Naive thymus-derived CD4-positive, alpha-beta T cell (primary cell): Measurements from ENCODE around the gene TPRKB. TPM values are rescaled to one million over a fixed set of nuclear protein-coding genes. Genes with fewer than 3 reads are reported as not detected.
"Not testable (repeated sequence)": the region's sequence is repeated elsewhere in the genome, so short reads cannot be mapped to it uniquely, and the experiment has no call there.

ENCODE experiments used
- ATAC-seq: fragments of 150-1000 bp; cut with Tn5 transposase; 2 replicates; pipeline ENCODE4 v1.10.0; 2021; ENCODE audit warnings: mild to moderate bottlenecking, moderate library complexity
- CTCF ChIA-PET: fragments of 350-600 bp; sonication (Branson Sonifier 250); formaldehyde crosslinking; loops from one replicate; lab custom pipeline; 2021; ENCODE audit warnings: antibody characterized with exemption; lab: Charles Lee
- POLR2A ChIA-PET: fragments of 350-600 bp; sonication (Branson Sonifier 250); formaldehyde crosslinking; loops from one replicate; lab custom pipeline; 2021; ENCODE audit warnings: antibody characterized with exemption, inconsistent platforms; lab: Charles Lee
- DNase-seq, 9 donors: peaks; one replicate each; pipeline versions ENCODE4 v3.0.0 to v3.0.0-alpha.2; 2020 to 2022; ENCODE audit warnings: mixed read lengths in 1 of 9
- H3K27ac ChIP-seq: one replicate; pipeline ENCODE4 v1.7.0; 2013; ENCODE audit warnings: mild to moderate bottlenecking, low read depth, low read length, moderate library complexity
- H3K27me3 ChIP-seq, 2 donors: one replicate each; pipeline ENCODE4 v1.7.0; 2013; ENCODE audit warnings: low read length in 2 of 2, mild to moderate bottlenecking in 2 of 2, moderate library complexity in 2 of 2; ENCODE audit not compliant: control insufficient read depth in 2 of 2, insufficient read depth in 2 of 2
- H3K36me3 ChIP-seq, 3 experiments: 1 replicate in 2 of 3; 2 replicates in 1 of 3; pipeline ENCODE4 v1.7.0; 2013; ENCODE audit warnings: low read length in 3 of 3, mild to moderate bottlenecking in 3 of 3, moderate library complexity in 1 of 3; ENCODE audit not compliant: insufficient read depth in 3 of 3, control insufficient read depth in 2 of 3
- H3K4me1 ChIP-seq, 2 donors: one replicate each; pipeline ENCODE4 v1.7.0; 2013; ENCODE audit warnings: low read length in 2 of 2, mild to moderate bottlenecking in 2 of 2, moderate library complexity in 1 of 2; ENCODE audit not compliant: control insufficient read depth in 2 of 2, insufficient read depth in 2 of 2
- H3K4me3 ChIP-seq: 2 replicates; pipeline ENCODE4 v1.7.0; 2013; ENCODE audit warnings: mild to moderate bottlenecking, low read length
- H3K9me3 ChIP-seq, 3 experiments: 1 replicate in 2 of 3; 2 replicates in 1 of 3; pipeline ENCODE4 v1.7.0; 2013; ENCODE audit warnings: low read length in 3 of 3; ENCODE audit not compliant: control insufficient read depth in 2 of 3
- H3K27ac Mint-ChIP-seq, 9 donors: one replicate each; pipeline ENCODE4 v1.8.0; 2020 to 2022; ENCODE audit warnings: mixed read lengths in 9 of 9, mild to moderate bottlenecking in 8 of 9, moderate library complexity in 5 of 9, inconsistent platforms in 2 of 9
- H3K27me3 Mint-ChIP-seq, 5 donors: one replicate each; pipeline ENCODE4 v1.8.0; 2021 to 2022; ENCODE audit warnings: mixed read lengths in 5 of 5, mild to moderate bottlenecking in 1 of 5
- H3K36me3 Mint-ChIP-seq, 5 donors: one replicate each; pipeline ENCODE4 v1.8.0; 2020 to 2022; ENCODE audit warnings: mixed read lengths in 5 of 5, mild to moderate bottlenecking in 3 of 5, inconsistent platforms in 1 of 5
- H3K4me1 Mint-ChIP-seq, 7 donors: one replicate each; pipeline ENCODE4 v1.8.0; 2020 to 2022; ENCODE audit warnings: mixed read lengths in 7 of 7, mild to moderate bottlenecking in 3 of 7, inconsistent platforms in 1 of 7
- H3K4me3 Mint-ChIP-seq, 10 donors: one replicate each; pipeline ENCODE4 v1.8.0; 2020 to 2022; ENCODE audit warnings: mild to moderate bottlenecking in 10 of 10, mixed read lengths in 10 of 10, moderate library complexity in 6 of 10, inconsistent platforms in 2 of 10
- H3K9me3 Mint-ChIP-seq, 11 donors: one replicate each; pipeline ENCODE4 v1.8.0; 2020 to 2022; ENCODE audit warnings: mixed read lengths in 11 of 11, mild to moderate bottlenecking in 4 of 11, inconsistent platforms in 1 of 11, moderate library complexity in 1 of 11
- intact Hi-C, 2 donors: fragments of 100-400 bp; cut with micrococcal nuclease; formaldehyde crosslinking; loops; one replicate each; pipeline ENCODE4 v1.15.1; 2023
- polyA plus RNA-seq, 2 donors: library from polyadenylated mRNA; unstranded; fragments of 300-500 nt; fragmentation: Illumina TruSeq; gene quantifications; one replicate each; pipeline ENCODE4 v1.2.3, GENCODE V29; 2021
- total RNA-seq, 6 experiments: library from RNA in 5 of 6; stranded (reverse) in 5 of 6; gene quantifications; 1 replicate in 5 of 6; 2 replicates in 1 of 6; pipeline ENCODE4 v1.2.3 and lab custom pipeline; 2021 to 2026

The TPRKB gene
- total and polyA plus RNA-seq, 7 experiments from 2014 or later, result 16.5 to 87.9 (median 28.0) TPM

DNA sequence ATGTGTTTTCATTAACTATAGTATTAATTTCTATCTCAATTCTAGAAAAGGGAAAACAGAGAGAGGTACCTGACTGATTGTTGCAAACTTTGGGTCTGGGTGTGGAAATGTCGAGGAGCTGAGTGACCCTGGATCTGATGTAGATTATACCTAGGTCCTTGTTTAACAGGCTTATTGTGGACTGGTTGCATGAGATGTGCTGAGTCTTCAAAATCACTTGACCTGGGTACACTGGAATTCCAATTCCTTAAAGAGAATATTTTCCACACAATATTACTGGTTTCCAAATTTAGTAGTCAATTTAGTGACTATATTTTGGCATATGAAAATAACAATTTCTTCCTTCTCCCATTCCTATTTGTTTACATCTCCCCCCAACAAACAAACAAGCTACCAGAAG, 29.2 kb upstream of the TPRKB start:
- peaks cover 17 to 57% (median 37%) of the 10 kb centered on the region in 5 donors for H3K36me3 Mint-ChIP-seq
- H3K4me3 Mint-ChIP-seq, result no peak overlapping the region
- Histone ChIP-seq H3K36me3 (peaks cover 19 to 76% (median 31%) of the 10 kb centered on the region in 3 experiments), H3K27me3 (no peaks in the 10 kb centered on the region), H3K9me3 (no peaks in the 10 kb centered on the region), H3K4me1 (no peaks in the 10 kb centered on the region), H3K4me3 (no peak overlapping the region), H3K27ac (no peak overlapping the region)
- peaks cover 6 to 34% (median 29%) of the 10 kb centered on the region in 7 donors for H3K4me1 Mint-ChIP-seq
- POLR2A ChIA-PET, result no interaction called here
- intact Hi-C loops, result no loop called here
- CTCF ChIA-PET, result no interaction called here
- H3K27me3 Mint-ChIP-seq, result no peaks in the 10 kb centered on the region
- H3K27ac Mint-ChIP-seq, result no peak overlapping the region
- peaks cover 0 to 2% (median 0%) of the 10 kb centered on the region in 11 donors for H3K9me3 Mint-ChIP-seq
- DNase-seq (no peak), ATAC-seq (no peak)

DNA sequence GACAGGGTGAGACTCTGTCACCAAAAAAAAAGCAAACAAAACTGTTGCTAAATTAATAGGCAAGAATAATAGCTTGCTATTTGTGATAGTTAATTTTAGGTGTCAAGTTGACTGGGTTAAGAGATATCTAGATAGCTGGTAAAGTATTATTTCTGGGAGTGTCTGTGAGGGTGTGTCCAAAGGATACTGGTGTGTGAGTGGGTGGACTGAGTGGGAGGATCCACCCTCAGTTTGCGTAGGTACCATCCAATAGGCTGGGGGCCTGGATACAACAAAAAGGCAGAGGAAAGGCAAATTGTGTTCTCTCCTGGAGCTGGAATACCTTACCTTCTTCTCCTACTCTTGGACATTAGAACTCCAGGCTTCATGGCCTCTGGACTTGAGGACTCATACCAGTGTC, 27.8 kb upstream of the TPRKB start:
- Mint-ChIP-seq H3K4me1 (peaks cover 0 to 23% (median 19%) of the 10 kb centered on the region in 7 donors), H3K4me3 (no peak overlapping the region), H3K9me3 (no peaks in the 10 kb centered on the region), H3K27me3 (no peaks in the 10 kb centered on the region), H3K27ac (no peak overlapping the region), H3K36me3 (peaks cover 12 to 56% (median 32%) of the 10 kb centered on the region in 5 donors)
- ChIA-PET POLR2A (no interaction called here), CTCF (no interaction called here)
- DNase-seq, result no peak
- intact Hi-C loops, result no loop called here
- Histone ChIP-seq H3K9me3 (no peaks in the 10 kb centered on the region), H3K4me1 (no peaks in the 10 kb centered on the region), H3K27ac (no peak overlapping the region), H3K27me3 (no peaks in the 10 kb centered on the region), H3K36me3 (peaks cover 19 to 75% (median 35%) of the 10 kb centered on the region in 3 experiments), H3K4me3 (no peak overlapping the region)
- ATAC-seq, result no peak

DNA sequence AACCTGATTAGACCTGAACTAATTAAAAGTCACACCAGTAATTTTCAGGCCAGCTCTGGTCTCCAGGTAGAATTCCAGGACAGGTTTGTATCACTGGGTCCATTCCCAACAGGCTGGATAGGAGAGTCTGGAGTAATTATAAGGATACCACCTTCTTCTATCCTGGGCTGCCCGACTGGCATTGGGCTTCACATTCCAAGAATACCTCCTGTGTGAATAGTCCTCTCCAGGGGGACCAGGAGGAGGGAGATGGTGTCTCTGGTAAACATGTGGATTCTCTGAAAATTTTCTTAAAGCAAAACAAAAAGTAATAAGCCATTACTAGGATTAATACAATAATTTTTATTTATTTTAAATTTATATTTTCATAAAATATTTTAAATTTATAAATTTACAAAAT, 25.4 kb upstream of the TPRKB start:
- no peak overlapping the region for H3K27ac Mint-ChIP-seq
- peaks cover 0 to 6% (median 2%) of the 10 kb centered on the region in 7 donors for H3K4me1 Mint-ChIP-seq
- no peak overlapping the region for H3K4me3 Mint-ChIP-seq
- peaks cover 5 to 52% (median 37%) of the 10 kb centered on the region in 5 donors for H3K36me3 Mint-ChIP-seq
- Histone ChIP-seq H3K27me3 (no peaks in the 10 kb centered on the region), H3K4me3 (no peak overlapping the region), H3K9me3 (no peaks in the 10 kb centered on the region), H3K4me1 (no peaks in the 10 kb centered on the region), H3K36me3 (peaks cover 3 to 76% (median 21%) of the 10 kb centered on the region in 3 experiments), H3K27ac (no peak overlapping the region)
- no peak for ATAC-seq
- ChIA-PET CTCF (no interaction called here), POLR2A (no interaction called here)
- H3K9me3 Mint-ChIP-seq, result no peaks in the 10 kb centered on the region
- H3K27me3 Mint-ChIP-seq, result no peaks in the 10 kb centered on the region
- no peak for DNase-seq
- intact Hi-C loops, result no loop called here

DNA sequence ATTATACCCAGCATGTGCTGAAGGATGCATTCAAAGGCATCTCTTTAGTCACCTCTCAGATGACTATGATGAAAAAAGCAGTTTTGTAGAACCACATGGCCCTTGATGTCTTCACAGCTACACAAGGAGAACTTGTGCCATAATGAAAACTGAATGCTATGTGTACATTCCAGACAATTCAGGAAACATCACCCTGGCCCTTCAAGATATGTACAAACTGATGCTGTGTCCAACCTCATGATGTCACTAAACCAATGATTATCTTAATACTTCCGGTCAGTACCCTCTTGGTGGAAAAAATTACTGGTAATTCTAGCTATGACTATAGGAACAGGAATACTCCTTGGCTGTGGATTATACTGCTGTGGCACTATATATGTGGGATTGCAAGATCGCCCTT, 22.8 kb upstream of the TPRKB start:
- CTCF ChIA-PET, result no interaction called here

DNA sequence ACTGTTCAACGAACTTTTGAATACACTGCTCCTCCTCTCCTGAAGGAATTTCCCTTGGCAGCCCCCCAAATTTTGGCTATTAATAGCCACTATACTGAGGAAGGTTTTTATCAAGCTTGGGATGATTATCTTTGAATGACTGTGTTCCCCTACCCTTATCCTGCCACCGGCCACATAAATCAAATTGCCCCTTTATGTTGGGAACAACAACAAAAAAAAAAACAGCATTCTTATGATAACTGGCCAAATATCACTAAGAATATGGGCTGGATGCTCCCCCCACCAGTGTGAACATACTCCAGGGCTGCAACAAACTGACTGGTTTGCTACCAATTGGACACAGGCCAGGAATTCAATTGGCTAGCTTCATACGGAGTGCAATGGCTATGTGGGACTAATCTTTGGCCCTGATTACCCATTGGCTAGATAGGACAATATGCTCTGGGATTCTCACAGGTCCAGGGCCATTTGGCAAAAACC, 22.2 kb upstream of the TPRKB start:
- H3K27ac Mint-ChIP-seq, result peak overlapping the region in 1 of 9 donors; percentile 41
- ATAC-seq, result no peak
- Histone ChIP-seq H3K9me3 (no peaks in the 10 kb centered on the region), H3K27me3 (no peaks in the 10 kb centered on the region), H3K4me3 (no peak overlapping the region), H3K27ac (no peak overlapping the region), H3K4me1 (no peaks in the 10 kb centered on the region), H3K36me3 (peaks cover 3 to 60% (median 14%) of the 10 kb centered on the region in 3 experiments)
- no peaks in the 10 kb centered on the region for H3K27me3 Mint-ChIP-seq
- H3K9me3 Mint-ChIP-seq, result peaks cover 0 to 3% (median 0%) of the 10 kb centered on the region in 11 donors
- no peak overlapping the region for H3K4me3 Mint-ChIP-seq
- peaks cover 0 to 4% (median 0%) of the 10 kb centered on the region in 7 donors for H3K4me1 Mint-ChIP-seq
- H3K36me3 Mint-ChIP-seq, result peaks cover 3 to 45% (median 31%) of the 10 kb centered on the region in 5 donors
- DNase-seq, result no peak
- ChIA-PET POLR2A (no interaction called here), CTCF (no interaction called here)
- intact Hi-C loops, result no loop called here

More for the DNA sequence above, 22.8 kb upstream of the TPRKB start:
- no peak overlapping the region for H3K27ac Mint-ChIP-seq
- no peaks in the 10 kb centered on the region for H3K9me3 Mint-ChIP-seq
- H3K4me1 Mint-ChIP-seq, result peaks cover 0 to 4% (median 0%) of the 10 kb centered on the region in 7 donors
- Histone ChIP-seq H3K9me3 (no peaks in the 10 kb centered on the region), H3K36me3 (peaks cover 3 to 65% (median 14%) of the 10 kb centered on the region in 3 experiments), H3K4me3 (no peak overlapping the region), H3K4me1 (no peaks in the 10 kb centered on the region), H3K27me3 (no peaks in the 10 kb centered on the region), H3K27ac (no peak overlapping the region)
- intact Hi-C loops, result no loop called here
- peaks cover 0 to 42% (median 25%) of the 10 kb centered on the region in 5 donors for H3K36me3 Mint-ChIP-seq
- POLR2A ChIA-PET, result no interaction called here
- no peaks in the 10 kb centered on the region for H3K27me3 Mint-ChIP-seq
- no peak for ATAC-seq
- no peak overlapping the region for H3K4me3 Mint-ChIP-seq
- no peak for DNase-seq

DNA sequence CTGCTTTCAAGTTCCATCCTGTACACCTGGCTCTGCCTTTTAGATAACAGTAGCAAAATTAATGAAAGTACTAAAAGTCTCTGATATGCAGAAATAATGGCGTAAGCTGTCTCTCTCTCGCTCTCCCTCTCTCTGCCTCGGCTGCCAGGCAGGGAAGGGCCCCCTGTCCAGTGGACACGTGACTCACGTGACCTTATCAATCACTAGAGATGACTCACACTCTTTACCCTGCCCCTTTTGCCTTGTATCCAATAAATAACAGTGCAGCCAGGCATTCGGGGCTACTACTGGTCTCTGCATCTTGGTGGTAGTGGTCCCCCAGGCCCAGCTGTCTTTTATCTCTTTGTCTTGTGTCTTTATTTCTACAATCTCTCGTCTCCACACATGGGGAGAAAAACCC, 17.2 kb upstream of the TPRKB start:
- H3K36me3 ChIP-seq, result peaks cover 0 to 53% (median 0%) of the 10 kb centered on the region in 3 experiments
- ATAC-seq, H3K27ac ChIP-seq, H3K9me3 ChIP-seq, DNase-seq, H3K4me1 Mint-ChIP-seq, CTCF ChIA-PET, H3K27me3 ChIP-seq, intact Hi-C loops, H3K4me3 ChIP-seq, H3K4me1 ChIP-seq, H3K9me3 Mint-ChIP-seq, H3K27me3 Mint-ChIP-seq: not testable (repeated sequence)
- H3K36me3 Mint-ChIP-seq, result peaks cover 13 to 57% (median 30%) of the 10 kb centered on the region in 5 donors
- POLR2A ChIA-PET, result interaction anchor here (1.0 kb wide), 1 partner anchor 10 kb away, joined by 3 read pairs; no protein-coding TSS in a partner anchor
- peak overlapping the region in 1 of 9 donors; percentile 49 for H3K27ac Mint-ChIP-seq
- H3K4me3 Mint-ChIP-seq, result peak overlapping the region in 1 of 10 donors; percentile 44

DNA sequence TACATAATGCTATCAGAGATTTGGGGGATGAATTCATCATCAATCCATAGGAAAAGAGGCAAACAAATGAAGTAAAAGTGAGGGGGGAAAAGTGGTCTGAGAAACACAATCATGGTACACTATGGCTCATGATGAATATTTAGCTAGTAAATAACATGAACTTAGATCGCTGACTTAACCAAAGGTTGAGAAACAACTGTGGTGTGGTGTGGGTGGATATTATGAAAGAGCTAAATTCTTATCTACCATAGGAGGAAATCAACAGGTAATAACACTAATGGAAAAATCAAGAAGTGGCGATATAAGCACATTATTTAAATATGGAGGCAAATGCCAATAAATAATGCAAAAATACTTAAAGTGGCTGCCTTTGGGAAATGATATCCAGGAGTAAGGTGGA, 12.2 kb upstream of the TPRKB start:
- ATAC-seq (no peak), DNase-seq (no peak)
- Mint-ChIP-seq H3K9me3 (peaks cover 0 to 4% (median 0%) of the 10 kb centered on the region in 11 donors), H3K27ac (no peak overlapping the region), H3K4me1 (peaks cover 0 to 7% (median 0%) of the 10 kb centered on the region in 7 donors), H3K27me3 (no peaks in the 10 kb centered on the region), H3K4me3 (no peak overlapping the region), H3K36me3 (peaks cover 20 to 74% (median 34%) of the 10 kb centered on the region in 5 donors)
- Histone ChIP-seq H3K27me3 (no peaks in the 10 kb centered on the region), H3K36me3 (peaks cover 0 to 42% (median 13%) of the 10 kb centered on the region in 3 experiments), H3K4me1 (no peaks in the 10 kb centered on the region), H3K9me3 (no peaks in the 10 kb centered on the region), H3K27ac (no peak overlapping the region), H3K4me3 (no peak overlapping the region)
- intact Hi-C loops, result no loop called here
- CTCF ChIA-PET, result interaction anchor here (0.6 to 0.7 kb wide), 2 partner anchors 11 to 274 kb away, joined by 3 read pairs; no protein-coding TSS in a partner anchor
- POLR2A ChIA-PET, result no interaction called here
